NCI-H524 treated with DMSO at 0.1 percent for 48 hours (cell line): ENCODE measurements around the gene CPT1C.

Experiments
- DNase-seq: peaks from one replicate; lab custom pipeline; 2025; lab: John Stamatoyannopoulos, UW

Gene CPT1C

DNA sequence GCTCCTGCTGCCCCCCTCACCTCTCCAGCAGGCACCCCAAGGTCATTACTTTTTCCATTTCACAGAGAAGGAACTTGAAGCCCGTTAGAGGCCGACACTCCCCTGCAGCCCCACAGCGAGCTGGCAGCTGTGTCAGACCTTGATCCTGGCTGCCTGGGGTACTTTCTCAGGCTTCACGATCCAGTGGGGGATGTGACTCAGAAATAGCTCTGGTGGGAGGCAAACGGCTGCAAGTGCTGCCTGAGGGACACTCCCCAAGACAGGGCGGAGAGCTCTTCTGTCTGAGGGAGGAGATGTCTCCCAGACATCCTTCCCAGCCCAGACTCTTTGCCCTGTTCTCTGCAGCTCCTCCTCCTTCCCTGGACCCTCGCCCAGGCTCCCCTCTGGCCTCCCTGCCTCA lies 67.4 kb downstream of the CPT1C start:
- DNase-seq, result no peak

- DNase-seq, result no peak
Observed at GRCh38 chr19:49761249-49761624, 70.3 kb downstream of the CPT1C start.

- no peak for DNase-seq
Observed at GRCh38 chr19:49761625-49762311, 70.9 kb downstream of the CPT1C start.

- DNase-seq, result no peak
Observed at GRCh38 chr19:49763230-49763629, 72.3 kb downstream of the CPT1C start, which contains the start of gene TSKS. TSKS (minus strand) TSS chr19:49763306; CDS start chr19:49763247, 59 bp downstream.
